Measurements from ENCODE around the gene ZNF469.

ZNF469 gene

GRCh38 chr16:88429387-88430184 is 46.8 kb downstream of the ZNF469 start:
- no peak for DNase-seq

- DNase-seq: no peak
Observed at GRCh38 chr16:88430185-88430523, 47.4 kb downstream of the ZNF469 start.

GRCh38 chr16:88430524-88431446 is 48.0 kb downstream of the ZNF469 start:
- DNase-seq: peak in 1 of 2 experiments; percentile 64

GRCh38 chr16:88431651-88432050 is 48.9 kb downstream of the ZNF469 start:
- no peak for DNase-seq

GRCh38 chr16:88432174-88432573 is 49.4 kb downstream of the ZNF469 start:
- no peak for DNase-seq

Measured in NCI-H526 (cell line).